GM21825 (cell line): Measurements from ENCODE around the gene NFKBIE.

Source experiments
- ATAC-seq: cut with Tn5 transposase; IDR thresholded peaks from one replicate; pipeline ENCODE4 v1.9.1; 2021; ENCODE audit warnings: mild to moderate bottlenecking, moderate library complexity; ENCODE audit not compliant: unreplicated experiment

NFKBIE gene

DNA sequence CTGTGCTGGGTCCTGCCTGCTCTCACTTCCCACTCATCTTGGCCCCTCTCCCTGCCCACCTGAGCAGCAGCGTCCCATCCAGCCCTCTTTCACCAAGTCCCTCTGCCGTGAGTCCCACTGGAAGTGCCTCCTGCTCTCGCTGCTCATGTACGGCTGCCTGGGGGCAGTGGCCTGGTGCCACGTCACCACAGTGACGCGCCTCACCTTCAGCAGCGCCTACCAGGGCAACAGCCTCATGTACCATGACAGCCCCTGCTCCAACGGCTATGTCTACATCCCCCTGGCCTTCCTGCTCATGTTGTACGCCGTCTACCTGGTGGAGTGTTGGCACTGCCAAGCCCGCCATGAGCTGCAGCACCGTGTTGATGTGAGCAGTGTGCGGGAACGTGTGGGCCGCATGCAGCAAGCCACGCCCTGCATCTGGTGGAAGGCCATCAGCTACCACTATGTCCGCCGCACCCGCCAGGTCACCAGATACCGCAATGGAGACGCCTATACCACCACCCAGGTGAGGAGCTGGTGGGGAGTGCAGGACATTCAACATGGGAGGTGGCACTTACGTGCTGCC, 7.7 kb upstream of the NFKBIE start:
- ATAC-seq = no peak

DNA sequence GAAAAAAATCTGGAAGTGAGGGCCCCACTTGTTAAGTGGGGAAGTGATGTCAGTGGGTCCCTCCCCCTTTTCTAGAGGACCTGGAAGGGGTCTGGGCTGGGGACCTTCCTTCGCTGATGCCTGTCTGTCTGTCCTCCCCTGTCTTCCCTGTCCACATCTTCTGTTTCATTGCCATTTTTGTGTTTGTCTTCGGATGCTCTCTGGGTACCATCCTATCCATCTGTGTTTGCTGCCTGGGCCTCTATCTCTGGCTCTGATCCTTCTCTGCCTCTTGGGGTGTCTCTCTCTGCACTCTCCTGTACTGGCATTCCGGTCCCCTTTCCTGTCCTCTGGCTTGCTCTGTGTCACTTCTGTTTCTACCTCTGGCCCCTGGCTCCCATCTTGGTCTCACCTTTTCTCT, 7.2 kb upstream of the NFKBIE start:
- no peak for ATAC-seq

DNA sequence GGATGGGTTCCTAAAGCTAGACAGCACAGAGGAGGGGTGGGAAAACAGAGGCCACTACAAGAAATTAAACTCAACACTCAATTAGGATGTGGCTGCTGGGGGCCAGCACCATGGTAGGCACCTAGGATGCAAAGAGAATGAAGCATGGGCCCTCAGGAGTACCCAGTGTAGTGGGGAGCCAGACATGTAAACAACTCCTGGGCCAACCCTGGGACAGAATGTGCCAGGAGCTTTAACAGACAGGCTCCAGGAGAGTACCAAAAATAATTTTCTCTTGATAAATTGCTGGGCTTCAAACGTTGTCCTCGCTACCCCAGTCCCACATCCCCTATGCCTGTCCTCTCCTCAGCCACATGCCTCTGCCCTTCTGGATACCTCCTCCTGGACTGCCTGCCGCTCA, 6.6 kb upstream of the NFKBIE start:
- no peak for ATAC-seq

DNA sequence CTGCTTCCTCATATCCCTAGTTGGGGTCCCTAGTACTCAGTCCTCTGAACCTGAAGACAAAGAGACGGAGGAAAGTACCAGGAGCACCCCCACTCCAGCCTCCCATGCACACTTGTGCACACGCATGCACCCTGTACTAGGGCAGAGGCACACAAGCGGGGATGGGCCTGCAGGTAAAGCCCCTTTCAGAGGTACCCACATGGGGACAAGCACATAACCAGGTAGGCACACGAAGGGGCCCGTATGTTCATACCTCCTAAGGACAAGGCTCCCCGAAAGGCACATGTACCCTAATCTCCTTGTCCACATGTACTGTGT, 6.0 kb upstream of the NFKBIE start:
- no peak for ATAC-seq

DNA sequence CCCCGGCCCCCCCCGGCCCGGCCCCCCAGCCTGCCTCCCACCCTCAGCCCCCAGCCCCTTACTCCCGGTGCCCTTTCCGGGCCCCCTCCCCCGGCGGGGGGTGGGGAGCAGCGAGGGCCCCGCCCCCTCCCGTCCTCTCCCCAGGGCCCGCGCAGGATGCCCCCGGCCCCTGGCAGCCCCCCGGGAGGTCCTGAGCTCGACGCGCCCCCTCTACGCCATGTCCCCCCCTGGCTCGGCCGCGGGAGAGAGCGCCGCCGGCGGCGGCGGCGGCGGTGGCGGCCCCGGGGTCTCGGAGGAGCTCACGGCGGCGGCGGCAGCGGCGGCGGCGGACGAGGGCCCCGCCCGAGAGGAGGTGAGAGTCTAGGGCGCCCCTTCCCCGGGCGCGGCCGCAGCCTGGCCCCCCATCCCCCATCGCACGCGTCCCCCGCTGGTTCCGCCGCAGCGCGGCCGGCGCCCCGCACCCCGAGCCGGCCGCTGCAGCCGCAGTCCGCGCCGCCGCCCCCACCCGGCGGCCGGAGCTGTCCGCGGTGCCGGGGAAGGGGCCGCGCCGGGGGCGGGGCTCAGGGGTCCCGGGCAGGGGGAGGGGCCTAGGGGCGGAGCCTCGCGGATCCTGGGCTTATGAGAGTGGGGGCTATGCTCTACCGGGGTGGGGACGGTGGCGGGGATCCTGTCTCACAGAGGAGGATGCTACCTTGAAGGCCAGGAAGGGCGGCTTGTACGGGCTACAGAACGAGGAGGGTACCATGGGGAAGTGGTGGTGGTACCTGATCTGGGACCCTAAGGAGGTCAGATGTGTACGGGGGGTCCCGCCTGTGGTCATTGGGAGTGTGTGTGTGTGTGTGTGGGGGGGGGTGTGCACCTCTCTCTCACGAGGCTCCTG, 5.4 kb upstream of the NFKBIE start:
- ATAC-seq = no peak

DNA sequence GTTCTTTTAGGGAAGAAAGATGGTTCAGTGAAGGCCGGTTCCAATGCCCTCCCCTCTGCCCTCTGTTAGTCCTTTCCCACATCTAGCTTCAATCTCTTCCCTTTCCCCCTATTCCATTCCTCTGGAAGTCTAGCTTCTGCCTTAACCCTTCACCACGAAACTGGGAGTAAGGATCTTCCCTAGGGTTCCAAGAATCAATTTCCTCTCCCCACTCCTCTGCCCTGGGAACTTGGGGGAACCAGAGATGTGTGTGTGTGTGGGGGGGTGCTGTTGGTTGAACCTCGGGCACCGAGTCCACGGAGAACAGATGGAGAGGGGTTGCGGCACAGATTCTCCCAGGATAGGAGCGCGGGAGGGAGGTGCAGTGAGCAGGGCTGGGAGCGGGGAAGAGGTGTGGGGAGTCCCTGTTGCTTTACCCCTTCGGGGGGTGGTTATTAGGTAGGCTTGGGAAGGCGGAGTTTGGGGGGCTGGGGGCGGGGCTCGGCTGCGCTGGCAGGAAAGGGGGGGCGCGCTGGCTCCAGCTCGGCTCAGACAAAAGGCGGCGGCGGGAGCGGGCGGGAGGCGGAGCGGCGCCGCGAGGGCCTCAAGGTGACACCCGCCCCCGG, 4.7 kb upstream of the NFKBIE start, which contains the start of gene TMEM151B:
TSS of gene TMEM151B (plus strand) at position 530 of the 605 bp plus-strand sequence. CDS start 293 bp downstream, outside the sequence.
- ATAC-seq = no peak

DNA sequence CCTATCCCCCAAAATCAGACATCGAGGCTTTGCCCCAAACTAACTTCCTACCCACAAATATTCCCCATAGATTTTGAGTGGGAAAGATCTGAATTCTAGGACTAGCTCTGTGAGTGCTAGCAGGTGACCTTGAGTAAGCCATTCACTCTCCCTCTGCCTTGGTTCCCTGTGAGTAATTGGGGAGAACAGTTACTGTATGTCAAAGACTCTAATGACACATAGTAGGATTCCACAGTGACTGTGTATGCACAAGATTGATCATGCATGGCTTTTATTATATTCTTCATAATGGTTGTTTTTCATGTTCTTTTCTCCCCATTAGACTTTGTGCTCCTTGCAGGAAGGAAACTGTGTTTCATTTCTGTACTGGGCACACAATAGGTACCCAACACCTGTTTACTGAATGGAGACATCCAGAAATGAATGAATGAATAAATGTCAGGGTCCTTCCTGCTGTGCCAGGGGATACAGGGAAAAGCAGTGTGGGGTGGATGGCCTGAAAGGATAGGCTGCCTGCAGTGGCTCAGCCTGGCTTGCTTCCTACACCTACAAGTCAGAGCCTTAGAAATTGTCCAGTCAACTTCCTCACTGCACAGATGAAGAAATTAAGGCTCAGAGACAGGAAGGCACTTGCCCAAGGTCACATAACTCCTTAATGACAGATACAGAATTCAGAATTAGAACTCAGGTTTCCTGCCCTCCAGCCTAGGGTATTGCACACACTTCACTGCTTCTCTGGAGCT, 4.0 kb upstream of the NFKBIE start:
- no peak for ATAC-seq

DNA sequence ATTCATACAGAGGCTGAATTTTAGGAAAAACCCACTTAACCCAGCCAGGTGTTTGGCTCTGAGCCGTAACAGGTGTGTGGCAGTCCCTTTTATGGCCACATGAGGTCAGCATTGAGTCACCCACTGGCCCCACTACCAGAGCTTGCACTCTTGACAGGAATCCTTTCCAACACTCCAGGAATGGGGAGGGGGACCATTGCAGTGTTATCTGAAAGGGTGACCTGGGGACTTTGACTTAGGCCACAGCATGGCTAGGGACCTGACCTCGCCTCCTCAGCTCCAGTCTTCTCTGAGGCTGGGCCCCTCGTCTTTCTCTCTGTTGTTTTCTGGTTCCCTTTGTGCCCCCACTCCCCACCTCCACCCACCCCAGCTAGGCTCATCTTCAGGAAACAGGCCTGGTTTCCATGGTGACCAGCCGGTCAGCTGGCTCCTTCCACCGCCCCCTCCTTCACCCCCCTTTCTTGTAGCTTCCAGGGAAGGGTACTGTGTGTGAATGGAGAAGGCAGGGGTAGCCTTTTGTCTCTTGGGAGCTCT, 2.8 kb upstream of the NFKBIE start:
- no peak for ATAC-seq

DNA sequence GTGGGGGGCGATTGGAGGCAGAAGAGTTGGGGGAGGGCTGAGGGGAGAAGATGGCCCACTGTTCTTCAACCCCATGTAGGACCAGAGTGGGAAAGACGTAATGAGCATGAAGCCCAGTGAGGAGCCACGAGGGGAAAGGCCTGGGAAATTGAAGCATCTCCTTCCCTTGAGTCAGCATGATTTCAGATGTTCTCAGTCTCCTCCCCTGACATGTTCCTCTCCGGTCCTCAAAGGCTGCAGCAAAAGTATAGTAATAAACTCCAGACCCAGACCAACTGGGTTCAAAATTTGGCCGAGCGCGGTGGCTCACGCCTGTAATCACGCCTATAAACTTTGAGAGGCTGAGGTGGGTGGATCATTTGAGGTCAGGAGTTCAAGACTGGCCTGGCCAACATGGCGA, 1.9 kb upstream of the NFKBIE start:
- no peak for ATAC-seq

DNA sequence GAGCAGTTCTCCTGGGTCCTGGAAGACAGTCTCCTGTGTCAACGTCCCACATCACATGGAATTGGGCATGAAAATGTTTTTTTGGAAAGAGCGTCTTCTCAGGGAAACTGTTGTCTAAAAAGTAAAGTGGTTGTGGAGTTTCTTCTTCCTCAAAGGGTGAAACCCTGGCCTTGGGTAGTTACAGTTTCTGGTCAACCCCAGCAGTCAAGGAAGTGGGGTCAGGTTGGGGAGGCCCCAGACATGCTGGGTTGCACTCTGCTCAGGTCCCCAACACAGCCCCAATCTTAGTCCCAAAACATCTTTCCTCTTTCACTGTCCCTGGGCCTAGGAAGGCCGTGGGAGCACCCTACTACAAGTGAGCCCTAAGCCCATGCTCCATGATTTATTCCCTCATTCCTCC, 996 bp upstream of the NFKBIE start:
- ATAC-seq = peak; percentile 33

DNA sequence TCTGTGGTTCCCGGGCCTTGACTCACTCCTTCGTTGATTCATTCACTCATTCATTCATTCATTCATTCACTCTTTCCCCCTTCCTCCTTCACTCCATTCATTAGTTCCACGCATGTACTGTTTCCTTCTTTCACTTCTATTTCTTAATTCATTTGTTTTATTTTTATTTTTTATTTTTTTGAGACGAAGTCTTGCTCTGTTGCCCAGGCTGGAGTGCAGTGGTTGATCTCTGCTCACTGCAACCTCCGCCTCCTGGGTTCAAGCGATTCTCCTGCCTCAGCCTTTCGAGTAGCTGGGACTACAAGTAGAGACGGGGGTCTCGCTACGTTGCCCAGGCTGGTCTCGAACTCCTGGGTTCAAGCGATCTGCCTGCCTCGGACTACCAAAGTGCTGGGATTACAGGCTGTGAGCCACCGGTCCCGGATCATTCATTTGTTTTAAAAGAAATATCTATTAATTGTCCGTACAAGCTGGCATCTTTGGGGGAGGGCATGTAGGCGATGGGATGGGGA, 427 bp upstream of the NFKBIE start:
- ATAC-seq = no peak

DNA sequence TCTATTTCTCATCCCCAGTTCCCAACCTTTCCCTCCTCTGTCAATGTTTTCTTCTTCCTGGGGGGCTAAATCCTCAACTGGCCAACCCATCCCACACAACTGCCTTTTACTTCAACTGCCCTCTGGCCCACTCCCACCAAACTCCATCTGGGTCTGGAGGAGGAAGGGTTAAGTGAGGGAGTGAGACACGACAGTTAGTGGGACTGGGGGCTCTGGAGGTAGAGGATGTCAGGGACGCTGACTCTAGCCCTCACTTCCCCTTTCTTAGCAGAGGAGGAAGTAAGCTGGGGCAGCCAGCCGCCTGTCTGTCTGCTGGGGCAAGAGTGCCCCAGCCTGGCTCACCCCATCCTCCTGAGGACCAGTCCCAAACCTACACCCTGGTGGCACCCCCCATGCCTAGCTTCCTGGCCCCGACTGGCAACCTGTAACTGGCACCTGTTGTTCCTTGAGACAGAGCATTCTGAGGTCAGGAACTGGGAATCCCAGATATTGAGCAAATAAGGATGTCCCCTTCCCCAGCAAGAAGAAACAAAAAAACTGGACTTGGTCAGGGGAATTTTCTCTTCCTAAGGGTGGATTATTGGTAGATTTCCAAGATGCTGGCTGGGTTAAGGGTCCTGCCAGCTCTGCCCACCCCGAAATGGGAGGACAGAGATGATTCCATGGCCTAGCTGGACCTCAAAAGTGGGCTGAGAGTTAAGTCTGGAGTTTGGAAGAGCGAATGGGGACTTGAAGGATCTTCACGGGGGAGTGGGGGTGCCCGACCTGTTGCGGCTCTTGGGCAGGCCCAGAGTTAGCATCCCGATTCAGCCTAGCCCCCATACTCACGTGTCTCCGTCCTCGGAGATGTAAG, 971 bp downstream of the NFKBIE start:
- ATAC-seq = no peak

DNA sequence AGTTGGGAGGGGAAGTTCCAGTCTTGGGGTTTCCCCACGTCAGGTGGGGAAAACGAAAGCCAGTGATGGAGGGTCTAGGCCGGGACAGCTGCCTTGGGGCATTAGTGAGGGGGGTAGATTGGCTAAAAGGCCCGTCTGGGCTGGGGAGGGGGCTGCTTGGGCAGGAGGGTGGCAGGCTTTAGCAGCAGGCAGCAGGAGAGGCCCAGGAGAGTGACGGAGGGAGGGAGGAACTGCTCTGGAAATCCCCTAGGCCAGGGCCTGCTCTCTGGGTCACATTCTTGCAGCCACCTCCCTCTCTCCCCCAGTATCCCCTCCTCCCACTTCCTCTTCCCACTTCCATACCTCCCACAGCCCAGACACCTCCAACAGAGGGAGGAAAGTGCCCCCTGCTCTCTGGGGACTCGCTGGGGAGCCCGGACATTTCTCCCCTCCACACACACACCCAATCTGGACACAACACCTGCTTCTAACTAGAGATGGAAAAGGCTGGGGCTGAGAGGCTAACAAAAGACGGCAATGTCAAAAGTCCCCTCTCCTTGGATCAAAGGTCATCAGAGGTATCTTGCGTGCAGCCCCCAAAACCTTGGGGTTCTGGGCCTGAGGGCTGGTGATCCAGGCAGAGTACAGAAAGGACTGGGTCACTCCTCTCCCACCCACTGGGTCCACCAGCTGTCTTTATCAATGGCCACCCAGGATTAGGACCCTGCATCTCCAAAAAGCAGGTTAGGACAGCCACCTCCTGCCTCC, 1.8 kb downstream of the NFKBIE start:
- ATAC-seq = peak; percentile 7

DNA sequence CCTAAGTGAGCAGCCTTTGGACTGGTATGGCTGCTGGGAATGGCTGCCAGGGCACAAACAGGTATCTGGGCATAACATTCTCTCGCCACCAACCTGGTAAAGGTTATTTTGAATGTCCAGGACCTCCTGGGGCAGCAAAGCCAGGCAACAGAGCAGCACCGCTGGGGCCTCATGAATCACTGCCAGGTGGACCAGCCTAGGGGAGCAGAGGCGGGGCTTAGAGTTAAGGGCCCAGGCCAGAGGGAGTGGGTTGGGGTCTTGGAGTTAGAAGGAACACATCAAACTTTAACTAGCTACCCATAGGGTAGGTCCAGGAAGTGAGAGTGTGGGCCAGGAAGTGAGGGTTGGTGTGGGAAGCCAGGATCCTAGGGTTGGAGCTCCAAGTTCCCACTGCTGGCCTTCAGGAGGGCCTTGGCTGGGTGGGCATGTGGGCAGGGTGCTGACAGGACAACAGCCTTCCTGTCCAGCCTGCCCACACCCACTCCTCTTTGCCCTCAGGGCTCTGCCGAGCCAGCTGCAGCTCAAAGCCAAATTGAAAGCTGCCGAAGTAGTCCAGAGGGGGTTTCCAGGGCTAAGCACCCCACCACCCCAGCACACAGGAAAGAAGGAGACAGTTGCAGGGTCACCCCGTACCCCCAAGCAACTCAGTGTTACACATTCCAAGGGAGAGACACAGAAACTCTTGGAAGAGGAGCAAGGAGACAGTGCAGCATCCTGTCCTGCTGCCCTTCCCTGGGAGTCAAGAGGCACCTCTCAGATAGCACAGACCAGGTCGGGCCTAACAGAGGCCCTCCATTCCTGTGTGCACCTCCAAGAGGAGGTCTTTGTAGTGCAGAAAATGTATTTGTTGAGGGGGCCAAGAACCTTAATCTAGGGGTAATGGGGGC, 2.6 kb downstream of the NFKBIE start:
- no peak for ATAC-seq

DNA sequence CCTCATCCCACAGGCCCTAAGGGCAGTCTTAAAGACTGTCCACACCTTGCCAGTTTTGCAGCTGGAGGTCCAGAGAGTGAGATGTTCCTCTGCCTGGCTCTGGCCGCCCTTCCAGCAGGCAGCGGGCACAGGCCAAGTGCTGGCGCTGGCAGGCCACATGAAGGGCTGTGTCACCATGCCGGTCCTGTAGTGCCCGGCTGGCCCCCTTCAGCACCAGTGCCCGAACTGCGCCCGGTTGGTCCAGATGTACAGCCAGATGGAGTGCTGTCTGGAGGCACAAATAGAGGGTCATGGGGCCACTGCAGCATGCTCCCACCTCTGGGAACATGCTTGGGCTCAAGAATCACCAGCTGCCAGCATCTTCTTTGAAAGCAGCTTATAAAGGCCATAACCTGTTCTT, 3.8 kb downstream of the NFKBIE start:
- no peak for ATAC-seq

DNA sequence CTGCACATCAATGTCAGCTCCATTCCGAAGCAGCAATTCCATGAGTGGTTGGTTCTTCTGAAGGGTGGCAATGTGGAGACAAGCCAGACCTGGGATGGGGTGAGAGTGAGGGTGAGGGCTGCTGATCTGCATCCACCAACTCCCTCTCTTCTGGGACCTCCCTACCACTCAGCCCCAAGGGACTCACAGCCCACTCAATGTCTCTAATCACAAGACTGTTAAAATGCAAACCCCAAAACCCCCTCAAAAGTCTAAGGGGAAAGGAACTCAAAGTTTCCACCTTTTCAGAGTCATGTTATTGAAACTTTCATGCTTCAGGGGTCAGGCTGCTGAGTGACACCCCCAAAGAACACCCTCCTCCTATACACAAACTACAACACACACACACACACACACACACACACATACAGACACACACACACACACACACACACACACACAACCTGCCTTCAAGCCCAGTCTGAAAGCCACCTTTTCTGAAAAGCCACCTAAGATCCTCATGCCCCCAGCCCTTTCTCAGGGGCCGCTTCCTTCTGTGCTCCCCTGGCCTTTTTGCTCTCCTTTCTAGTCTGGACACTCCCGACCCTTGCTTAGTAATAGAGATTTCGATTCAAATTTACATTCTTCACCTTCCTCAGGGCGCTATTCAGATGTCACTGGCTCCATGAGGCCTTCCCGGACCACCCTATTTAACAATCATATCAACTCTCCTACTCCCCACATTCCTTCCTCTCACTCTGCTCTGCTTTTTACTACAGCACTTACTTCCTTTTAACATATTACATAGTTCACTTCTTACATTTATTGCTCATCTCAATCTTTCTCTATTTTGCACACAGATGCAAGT, 4.7 kb downstream of the NFKBIE start:
- no peak for ATAC-seq

DNA sequence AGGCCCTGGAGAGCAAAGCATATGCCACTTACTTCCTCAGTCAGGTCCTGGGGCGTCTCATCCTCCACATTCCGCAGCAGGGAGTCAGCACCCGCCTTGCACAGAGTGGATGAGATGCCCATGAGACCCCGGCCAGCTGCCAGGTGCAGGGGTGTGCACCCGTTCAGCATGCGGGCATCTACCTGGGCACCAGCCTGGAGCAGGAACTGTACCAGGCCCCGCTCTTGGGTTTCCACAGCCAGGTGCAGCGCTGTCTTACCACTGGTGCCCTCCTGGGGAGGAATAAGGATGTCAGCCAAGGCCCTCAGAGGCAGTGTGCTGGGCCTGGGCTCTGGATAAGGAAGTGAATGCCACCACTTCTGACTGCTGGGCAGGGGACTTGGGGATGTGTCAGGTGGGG, 5.3 kb downstream of the NFKBIE start:
- ATAC-seq = no peak

DNA sequence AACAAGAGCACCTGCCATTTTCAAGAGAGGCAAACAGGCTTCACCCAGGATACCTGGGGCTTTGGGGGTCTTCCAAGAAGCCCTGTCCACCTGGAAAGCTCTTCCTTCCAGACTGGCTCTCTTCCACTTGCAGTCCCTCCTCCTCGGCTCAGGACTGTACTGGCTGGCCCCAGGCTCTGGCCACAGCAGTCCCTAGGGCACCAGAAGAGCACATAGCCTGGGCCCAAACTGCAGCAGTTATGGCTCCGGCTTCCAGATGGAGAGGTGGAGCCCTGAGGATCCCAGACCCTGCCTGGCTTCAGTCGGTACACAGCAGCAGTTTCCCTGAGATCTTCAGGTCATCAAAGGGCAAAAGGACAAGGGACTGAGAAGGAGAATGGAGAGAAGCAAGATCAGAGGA, 6.4 kb downstream of the NFKBIE start:
- ATAC-seq = no peak
